A204.1 (cell line): ENCODE results near the gene BCL11B.

Source experiments
- FAIRE-seq: peaks from 2 replicates; lab custom pipeline; 2012; peaks lifted over from hg19 to GRCh38; lab: Jason Lieb, UNC

BCL11B gene

GRCh38 chr14:99221445-99221844, 50.6 kb downstream of the BCL11B start:
- FAIRE-seq = no peak

GRCh38 chr14:99217066-99217955, 54.7 kb downstream of the BCL11B start:
- FAIRE-seq = no peak

- no peak for FAIRE-seq
These were observed 55.8 kb downstream of the BCL11B start for GRCh38 chr14:99216191-99216590.

- FAIRE-seq = no peak
These were observed 56.7 kb downstream of the BCL11B start for GRCh38 chr14:99215277-99215676.

- FAIRE-seq = no peak
These were observed 57.3 kb downstream of the BCL11B start for GRCh38 chr14:99214701-99215100.

GRCh38 chr14:99213527-99213971, 58.4 kb downstream of the BCL11B start:
- FAIRE-seq = no peak

GRCh38 chr14:99213101-99213500, 58.9 kb downstream of the BCL11B start:
- FAIRE-seq = no peak

GRCh38 chr14:99212646-99213045, 59.4 kb downstream of the BCL11B start:
- FAIRE-seq = no peak

GRCh38 chr14:99212199-99212598, 59.8 kb downstream of the BCL11B start:
- FAIRE-seq = no peak

GRCh38 chr14:99211410-99211809, 60.6 kb downstream of the BCL11B start:
- no peak for FAIRE-seq

GRCh38 chr14:99210333-99210732, 61.7 kb downstream of the BCL11B start:
- no peak for FAIRE-seq

GRCh38 chr14:99209409-99209808, 62.6 kb downstream of the BCL11B start:
- FAIRE-seq = no peak

GRCh38 chr14:99208318-99208717, 63.7 kb downstream of the BCL11B start:
- FAIRE-seq = no peak

- no peak for FAIRE-seq
These were observed 64.5 kb downstream of the BCL11B start for GRCh38 chr14:99207456-99207855.

GRCh38 chr14:99206090-99206489, 65.9 kb downstream of the BCL11B start:
- no peak for FAIRE-seq

GRCh38 chr14:99205086-99205688, 66.8 kb downstream of the BCL11B start:
- no peak for FAIRE-seq

- no peak for FAIRE-seq
These were observed 68.2 kb downstream of the BCL11B start for GRCh38 chr14:99203801-99204200.

GRCh38 chr14:99203080-99203479, 68.9 kb downstream of the BCL11B start:
- FAIRE-seq = no peak

- FAIRE-seq = no peak
These were observed 69.5 kb downstream of the BCL11B start for GRCh38 chr14:99202516-99202915.

- FAIRE-seq = no peak
These were observed 70.5 kb downstream of the BCL11B start for GRCh38 chr14:99201351-99202073.

GRCh38 chr14:99200654-99201005, 71.4 kb downstream of the BCL11B start:
- FAIRE-seq = no peak

- FAIRE-seq = no peak
These were observed 71.9 kb downstream of the BCL11B start for GRCh38 chr14:99199846-99200653.
